ENCODE data around the gene PTPRK.

The PTPRK gene

DNA sequence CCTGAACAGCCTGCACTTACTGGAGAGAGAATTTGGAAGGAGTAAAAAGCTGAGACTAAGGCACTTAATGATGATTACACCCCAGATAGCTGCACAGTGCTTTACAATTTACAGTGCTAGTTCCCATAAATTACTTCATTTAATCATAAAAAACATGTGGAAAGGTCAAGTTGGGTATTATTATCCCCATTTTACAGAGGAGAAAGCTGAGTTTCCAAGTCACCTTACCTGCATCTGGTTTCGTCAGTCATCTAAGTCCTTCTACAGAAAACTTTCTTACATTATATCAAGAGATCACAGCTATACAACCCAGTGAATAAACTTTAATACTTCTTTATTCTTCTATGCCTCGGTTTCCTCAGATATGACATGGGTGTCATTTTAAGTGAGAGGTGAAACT lies 3.3 kb downstream of the PTPRK start:
- DNase-seq, result no peak

DNA sequence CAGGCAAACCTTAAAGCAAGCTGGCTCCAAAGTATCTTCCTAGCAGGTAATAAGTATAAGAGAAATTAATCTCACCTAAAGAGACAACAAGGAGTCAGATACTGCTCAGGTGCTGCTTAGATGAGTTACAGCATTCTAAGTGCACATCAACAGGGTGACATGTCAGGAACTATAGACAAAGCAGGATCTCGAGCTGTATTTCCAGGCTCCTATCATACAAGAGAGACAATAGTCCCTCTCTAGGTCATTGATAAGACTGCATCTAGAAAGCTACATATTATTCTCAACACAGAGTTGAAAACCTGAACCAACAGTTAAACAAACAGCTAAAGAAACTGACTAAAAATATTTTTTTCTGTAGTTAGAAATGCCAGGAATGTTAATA lies 3.9 kb downstream of the PTPRK start:
- no peak for DNase-seq

DNA sequence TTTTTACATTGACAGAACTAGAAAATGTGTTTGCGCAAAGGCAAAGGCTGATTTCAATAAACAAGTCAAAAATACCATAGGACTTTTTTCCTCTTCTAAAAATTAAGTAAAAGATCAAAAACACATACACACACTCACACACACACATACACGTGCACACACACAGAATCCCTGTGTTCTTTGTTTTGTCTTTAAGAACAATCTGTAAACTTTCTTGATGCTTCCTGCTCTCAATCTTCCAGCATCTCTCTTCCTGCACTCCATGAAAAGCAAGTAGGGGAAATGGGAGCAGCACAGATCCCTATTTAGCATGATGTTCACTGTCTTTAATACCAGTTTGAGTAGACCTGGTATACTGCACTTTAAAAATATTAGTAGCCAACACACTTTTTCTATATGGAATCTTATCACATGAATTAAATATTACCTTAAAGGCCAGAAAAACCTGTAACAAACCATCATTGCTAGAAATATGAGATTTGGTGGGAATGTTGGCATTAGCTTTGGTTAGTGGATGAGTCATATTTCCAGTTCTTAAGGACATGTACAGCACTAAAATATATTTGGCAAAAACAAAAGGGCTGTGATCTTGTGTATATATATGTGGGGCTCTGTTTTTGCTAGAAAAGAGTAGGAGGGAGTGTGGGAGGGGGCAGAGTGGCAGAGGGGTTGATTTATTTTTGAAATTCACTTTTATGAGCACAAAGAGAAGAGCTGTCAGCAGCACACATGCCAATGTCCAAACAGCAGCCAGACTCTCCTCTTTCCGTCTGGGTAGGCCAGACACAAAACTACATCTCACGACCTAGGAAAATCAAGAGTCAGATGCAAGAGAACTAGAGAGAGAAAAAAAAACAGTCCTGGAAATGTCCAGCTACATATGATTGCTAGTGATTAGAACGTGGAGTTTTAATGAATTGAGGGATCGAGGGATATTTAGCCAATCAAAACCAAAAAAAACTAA lies 4.6 kb downstream of the PTPRK start:
- DNase-seq, result no peak

DNA sequence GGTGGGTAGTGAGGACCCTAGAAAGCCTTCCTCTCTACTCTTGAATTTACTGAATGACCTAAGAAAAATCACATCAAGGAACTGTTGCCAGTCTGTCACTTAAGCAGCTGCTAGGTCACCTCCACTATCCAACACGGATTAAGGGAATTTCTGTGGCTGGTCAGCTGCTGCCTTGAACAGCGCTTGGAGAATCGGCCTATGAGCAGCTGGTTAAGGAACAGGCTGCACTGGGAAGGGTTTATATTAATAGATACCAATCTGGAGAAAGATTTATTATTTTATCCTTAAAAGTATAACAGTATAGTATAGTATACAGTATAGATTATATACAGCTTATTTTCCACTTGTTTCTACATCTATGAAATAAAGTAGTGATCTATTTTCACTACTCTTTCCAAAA lies 6.5 kb downstream of the PTPRK start:
- DNase-seq, result no peak

GRCh38 chr6:128512296-128512695 lies 8.1 kb downstream of the PTPRK start:
- no peak for DNase-seq

- DNase-seq, result no peak
Measured at GRCh38 chr6:128511506-128511905, 8.9 kb downstream of the PTPRK start.

DNA sequence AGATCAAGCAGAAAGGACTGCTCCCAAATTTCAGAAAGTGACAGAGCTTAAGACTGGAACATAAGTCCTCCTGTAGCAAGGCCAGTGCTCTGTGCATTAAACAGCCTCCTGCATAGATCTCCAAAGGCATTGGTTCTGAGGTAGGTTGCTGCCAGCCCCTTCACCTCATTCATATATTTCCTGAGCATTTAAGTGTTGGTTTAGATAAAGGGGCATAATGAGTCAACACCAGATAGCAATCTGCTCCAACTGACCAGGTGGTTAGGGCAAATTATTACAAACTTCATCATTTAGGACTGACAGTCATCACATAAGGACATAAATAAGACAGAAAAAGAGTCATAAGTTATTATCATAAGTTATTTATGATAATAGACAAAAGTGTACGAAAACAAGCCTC lies 10.7 kb downstream of the PTPRK start:
- DNase-seq, result no peak

- DNase-seq, result no peak
Measured at GRCh38 chr6:128508588-128509296, 11.7 kb downstream of the PTPRK start.

- DNase-seq, result no peak
Measured at GRCh38 chr6:128507337-128508310, 12.8 kb downstream of the PTPRK start.

- no peak for DNase-seq
Measured at GRCh38 chr6:128505603-128506002, 14.8 kb downstream of the PTPRK start.

- no peak for DNase-seq
Measured at GRCh38 chr6:128504003-128504654, 16.3 kb downstream of the PTPRK start.

DNA sequence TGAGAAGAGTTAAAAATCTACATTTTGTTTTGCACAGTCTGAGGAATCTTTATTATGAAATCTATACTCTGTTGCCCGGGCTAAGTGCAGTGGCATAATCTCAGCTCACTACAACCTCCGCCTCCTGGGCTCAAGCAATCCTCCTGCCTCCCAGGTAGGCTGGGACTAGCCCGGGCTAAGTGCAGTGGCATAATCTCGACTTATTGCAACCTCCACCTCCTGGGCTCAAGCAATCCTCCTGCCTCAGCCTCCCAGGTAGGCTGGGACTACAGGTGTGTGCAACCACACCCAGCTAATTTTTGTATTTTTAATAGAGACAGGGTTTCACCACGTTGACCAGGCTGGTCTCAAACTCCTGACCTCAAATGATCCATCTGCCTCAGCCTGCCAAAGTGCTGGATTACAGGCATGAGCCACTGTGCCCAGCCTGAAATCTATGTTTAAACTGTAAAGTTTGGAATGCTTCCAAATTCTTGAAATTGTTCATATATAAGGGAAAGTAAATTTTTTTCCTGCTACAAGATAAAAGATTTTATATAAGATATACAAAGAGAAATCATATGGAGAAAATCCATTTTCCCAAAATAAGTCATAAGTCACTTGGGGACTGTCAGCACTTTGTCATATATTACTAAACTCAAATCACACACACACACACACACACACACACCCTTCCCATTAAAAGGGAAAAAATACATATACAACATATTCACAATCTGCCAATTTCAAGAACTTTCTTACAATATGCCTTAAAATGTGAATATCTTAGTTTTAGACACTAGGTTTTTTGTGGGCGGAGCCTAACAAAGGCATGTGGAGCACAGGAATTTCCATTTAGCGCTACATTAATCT lies 19.4 kb downstream of the PTPRK start:
- no peak for DNase-seq

GRCh38 chr6:128500014-128500413 lies 20.4 kb downstream of the PTPRK start:
- no peak for DNase-seq

GRCh38 chr6:128499079-128499731 lies 21.2 kb downstream of the PTPRK start:
- DNase-seq, result no peak

DNA sequence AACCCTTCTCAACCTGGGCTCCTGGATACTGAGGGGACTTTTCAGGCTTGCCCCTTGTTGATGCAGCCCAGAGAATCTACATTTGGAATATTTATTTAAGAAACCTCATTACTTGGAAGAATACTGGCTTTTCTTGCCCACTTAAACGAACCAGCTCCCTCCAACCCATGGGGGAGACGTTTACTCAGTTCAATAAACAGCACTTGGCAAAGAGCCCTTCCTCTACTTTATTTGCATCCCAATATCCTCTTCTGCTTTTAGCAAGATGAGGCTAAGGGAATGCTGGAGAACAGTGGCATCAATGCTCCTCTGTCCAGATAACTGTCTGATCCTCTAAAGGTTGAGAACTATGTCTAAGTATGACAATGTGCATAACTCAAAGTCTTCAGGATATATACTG lies 22.2 kb downstream of the PTPRK start:
- no peak for DNase-seq

DNA sequence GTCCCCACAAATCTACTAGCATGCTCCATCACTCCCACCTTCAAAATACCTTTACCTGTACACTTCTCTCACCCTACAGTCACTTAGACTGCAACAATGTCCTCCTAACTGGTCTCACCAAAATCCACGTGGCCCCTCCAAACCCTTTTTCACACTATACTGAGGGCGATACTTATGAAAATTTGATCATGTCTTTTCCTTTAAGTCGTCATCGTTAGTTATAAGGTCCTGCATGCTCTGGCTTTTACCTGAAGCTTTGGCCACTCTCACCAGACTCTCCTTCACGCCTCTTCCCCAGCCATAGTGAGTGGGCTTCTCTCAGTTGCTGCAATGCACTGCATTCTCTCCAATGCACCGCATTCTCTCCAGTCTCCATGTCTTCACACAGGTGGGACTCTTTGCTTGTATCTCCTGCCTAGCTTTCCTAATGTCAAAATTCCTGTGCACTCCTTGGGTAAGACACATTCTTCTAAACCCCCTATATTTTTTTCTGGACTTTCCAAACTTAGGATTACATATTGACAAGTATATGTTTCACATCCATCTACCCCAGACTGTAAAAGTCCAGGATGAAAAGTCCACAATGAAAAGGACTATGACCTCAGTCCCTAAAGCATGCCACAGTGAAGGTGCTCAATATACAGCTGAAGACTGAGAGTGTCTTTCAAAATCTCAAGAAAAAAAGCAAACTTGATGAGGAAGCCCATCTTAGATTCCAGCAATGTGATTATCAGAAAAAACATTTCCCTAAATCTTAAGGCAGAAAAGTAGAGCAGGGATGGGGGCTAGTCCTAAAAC lies 24.7 kb downstream of the PTPRK start:
- DNase-seq, result no peak

DNA sequence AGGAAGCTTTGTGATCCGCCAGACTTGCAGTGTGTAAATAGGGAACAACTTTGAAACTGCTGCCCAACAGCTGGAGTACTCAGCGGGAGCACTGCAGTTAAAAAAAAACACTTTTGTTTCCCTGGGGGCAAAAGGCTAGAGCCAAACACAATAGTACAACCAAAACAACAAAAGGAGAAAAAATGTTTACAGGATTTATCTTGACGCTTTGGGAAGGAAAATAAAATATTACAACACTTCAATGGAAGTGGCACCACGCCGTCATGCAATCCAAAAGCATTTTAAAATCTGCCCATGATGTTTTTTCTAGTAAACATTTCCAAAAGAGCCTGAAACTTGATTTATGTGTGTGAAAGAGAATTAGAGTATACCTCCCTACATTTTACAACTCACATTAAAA lies 26.0 kb downstream of the PTPRK start:
- DNase-seq, result no peak

- DNase-seq, result no peak
Measured at GRCh38 chr6:128493877-128494276, 26.5 kb downstream of the PTPRK start.

DNA sequence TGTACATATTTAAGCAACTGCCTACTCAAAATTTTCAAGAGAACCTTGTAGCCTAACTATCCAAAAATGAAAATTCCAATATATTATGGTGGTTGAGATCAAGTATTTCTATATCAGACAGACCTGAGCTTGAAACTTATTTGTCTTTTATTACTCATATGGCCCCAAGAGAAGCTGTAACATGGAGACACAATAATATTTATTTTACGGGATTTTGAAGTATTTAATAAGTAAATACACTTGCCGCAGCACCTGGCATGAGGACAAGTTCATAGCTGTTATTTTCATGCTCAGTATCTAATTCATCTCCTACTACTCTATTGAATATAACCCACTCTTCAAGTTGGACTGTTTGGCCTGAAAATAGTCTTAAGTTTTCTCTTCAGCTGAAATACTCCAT lies 28.0 kb downstream of the PTPRK start:
- DNase-seq, result no peak
